ENCODE measurements around the gene HNRNPF.
"Not testable (repeated sequence)": the region's sequence is repeated elsewhere in the genome, so short reads cannot be mapped to it uniquely, and the experiment has no call there.

Gene HNRNPF

GRCh38 chr10:43350156-43350555 lies 58.8 kb downstream of the HNRNPF start:
- no peak for DNase-seq (ENCODE audit: low spot score)

- peak; percentile 80 for DNase-seq (ENCODE audit: low spot score)
These were observed 60.3 kb downstream of the HNRNPF start for GRCh38 chr10:43348511-43349312.

- DNase-seq (ENCODE audit: low spot score) = no peak
These were observed 61.0 kb downstream of the HNRNPF start for GRCh38 chr10:43347997-43348396.

GRCh38 chr10:43344051-43344450 lies 64.9 kb downstream of the HNRNPF start:
- DNase-seq (ENCODE audit: low spot score) = no peak

GRCh38 chr10:43343126-43343525 lies 65.9 kb downstream of the HNRNPF start:
- no peak for DNase-seq (ENCODE audit: low spot score)

GRCh38 chr10:43342279-43343125 lies 66.5 kb downstream of the HNRNPF start:
- DNase-seq (ENCODE audit: low spot score) = no peak

- no peak for DNase-seq (ENCODE audit: low spot score)
These were observed 67.5 kb downstream of the HNRNPF start for GRCh38 chr10:43341450-43341849.

GRCh38 chr10:43340619-43341018 lies 68.4 kb downstream of the HNRNPF start:
- DNase-seq (ENCODE audit: low spot score) = no peak

- DNase-seq (ENCODE audit: low spot score) = no peak
These were observed 68.9 kb downstream of the HNRNPF start for GRCh38 chr10:43340101-43340500.

- DNase-seq (ENCODE audit: low spot score) = no peak
These were observed 69.8 kb downstream of the HNRNPF start for GRCh38 chr10:43339136-43339535.

GRCh38 chr10:43338117-43338516 lies 70.9 kb downstream of the HNRNPF start:
- DNase-seq (ENCODE audit: low spot score) = no peak

GRCh38 chr10:43337536-43337935 lies 71.5 kb downstream of the HNRNPF start:
- not testable (repeated sequence) for DNase-seq (ENCODE audit: low spot score)

GRCh38 chr10:43336641-43337318 lies 72.2 kb downstream of the HNRNPF start:
- DNase-seq (ENCODE audit: low spot score) = no peak

- DNase-seq (ENCODE audit: low spot score) = no peak
These were observed 72.9 kb downstream of the HNRNPF start for GRCh38 chr10:43336061-43336460.

Measured in cerebellar cortex (tissue), 1 donor.